Prostate gland (tissue), 2 donors: ENCODE results near the gene RBPJL. TPM values are rescaled to one million over a fixed set of nuclear protein-coding genes. Genes with fewer than 3 reads are reported as not detected.

ENCODE experiments used
- DNase-seq: peaks from one replicate; pipeline ENCODE4 v3.0.0-alpha.2; 2019; ENCODE audit warnings: low spot score
- H3K27ac ChIP-seq, 2 donors: fragments of 200-600 bp; sonication (generic); 2 replicates each; pipeline ENCODE4 v1.5.1; 2017 to 2019
- H3K27me3 ChIP-seq: fragments of 200-600 bp; sonication (generic); replicated peaks from 2 replicates; pipeline ENCODE4 v1.5.1; 2019; ENCODE audit not compliant: insufficient read depth
- H3K36me3 ChIP-seq, 2 donors: fragments of 200-600 bp; sonication (generic); 1 replicate in 1 of 2; 2 replicates in 1 of 2; pipeline versions ENCODE4 v1.5.1 to v1.8.1; 2017 to 2019
- H3K4me1 ChIP-seq: fragments of 200-600 bp; sonication (generic); replicated peaks from 2 replicates; pipeline ENCODE4 v1.5.1; 2019
- H3K4me3 ChIP-seq, 2 donors: fragments of 200-600 bp; sonication (generic); 2 replicates each; pipeline ENCODE4 v1.5.1; 2017 to 2019
- H3K9me3 ChIP-seq: fragments of 200-600 bp; sonication (generic); 2 replicates; pipeline ENCODE4 v1.5.1; 2017
- POLR2A ChIP-seq: fragments of 450-650 bp; IDR thresholded peaks from one replicate; pipeline ENCODE4 v1.6.1; 2016; ENCODE audit warnings: antibody characterized with exemption, mild to moderate bottlenecking
- POLR2AphosphoS5 ChIP-seq: sonication (generic); formaldehyde crosslinking; IDR thresholded peaks from one replicate; pipeline ENCODE4 v1.6.1; 2017; ENCODE audit warnings: antibody characterized with exemption
- WGBS: methylation state at CpG from one replicate; pipeline ENCODE4 v1.1.5; 2018; 5-methylcytosine and 5-hydroxymethylcytosine counted together
- intact Hi-C: fragments of 100-400 bp; cut with DNase I; formaldehyde crosslinking; loops from one replicate; pipeline ENCODE4 v1.14.2; 2022
- total RNA-seq, 2 donors: library from RNA; depleted of rRNA; stranded (reverse); fragments of >200 nt; gene quantifications; one replicate each; pipeline ENCODE4 v1.1.0, GENCODE V29; 2016
- TF ChIP-seq, protein P1 (sequence below), 4 experiments: fragments of 200-600 bp in 2 of 4; fragments of 450-650 bp in 2 of 4; sonication (generic) in 2 of 4; IDR thresholded peaks; 1 replicate in 3 of 4; 2 replicates in 1 of 4; pipeline ENCODE4 v1.5.1; 2016 to 2019; ENCODE audit warnings: antibody characterized with exemption in 4 of 4, mild to moderate bottlenecking in 2 of 4, moderate library complexity in 2 of 4

RBPJL gene
- total RNA-seq, 2 donors from 2014 or later, result not detected

DNA sequence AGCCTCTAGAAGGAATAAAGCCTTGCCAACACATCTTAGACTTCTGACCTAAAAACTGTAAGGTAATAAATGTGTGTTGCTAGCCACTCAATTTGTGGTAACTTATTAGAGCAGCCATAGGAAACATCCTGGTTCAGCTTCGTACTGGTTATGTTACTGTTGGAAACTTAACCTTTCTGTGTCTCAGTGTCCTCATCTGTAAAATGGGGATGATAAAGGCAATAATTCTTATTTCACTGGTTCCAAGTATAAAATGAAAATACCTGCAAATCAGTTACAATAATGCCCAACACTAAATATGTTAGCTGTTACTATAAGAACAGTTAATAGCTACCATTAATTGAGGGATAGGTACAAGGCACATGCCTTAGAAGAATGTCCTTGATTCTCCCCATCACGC lies 14.3 kb upstream of the RBPJL start:
- H3K4me1 ChIP-seq, result no peaks in the 10 kb centered on the region
- no peaks in the 10 kb centered on the region for H3K27me3 ChIP-seq
- WGBS, result 89% methylated on average over 2 of the region's 2 CpGs
- no peak overlapping the region for H3K4me3 ChIP-seq
- no peaks in the 10 kb centered on the region for H3K36me3 ChIP-seq
- no peak for DNase-seq
- TF ChIP-seq, protein P1, sequence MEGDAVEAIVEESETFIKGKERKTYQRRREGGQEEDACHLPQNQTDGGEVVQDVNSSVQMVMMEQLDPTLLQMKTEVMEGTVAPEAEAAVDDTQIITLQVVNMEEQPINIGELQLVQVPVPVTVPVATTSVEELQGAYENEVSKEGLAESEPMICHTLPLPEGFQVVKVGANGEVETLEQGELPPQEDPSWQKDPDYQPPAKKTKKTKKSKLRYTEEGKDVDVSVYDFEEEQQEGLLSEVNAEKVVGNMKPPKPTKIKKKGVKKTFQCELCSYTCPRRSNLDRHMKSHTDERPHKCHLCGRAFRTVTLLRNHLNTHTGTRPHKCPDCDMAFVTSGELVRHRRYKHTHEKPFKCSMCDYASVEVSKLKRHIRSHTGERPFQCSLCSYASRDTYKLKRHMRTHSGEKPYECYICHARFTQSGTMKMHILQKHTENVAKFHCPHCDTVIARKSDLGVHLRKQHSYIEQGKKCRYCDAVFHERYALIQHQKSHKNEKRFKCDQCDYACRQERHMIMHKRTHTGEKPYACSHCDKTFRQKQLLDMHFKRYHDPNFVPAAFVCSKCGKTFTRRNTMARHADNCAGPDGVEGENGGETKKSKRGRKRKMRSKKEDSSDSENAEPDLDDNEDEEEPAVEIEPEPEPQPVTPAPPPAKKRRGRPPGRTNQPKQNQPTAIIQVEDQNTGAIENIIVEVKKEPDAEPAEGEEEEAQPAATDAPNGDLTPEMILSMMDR (IDR thresholded peaks at IDR 0.05), result no peak
- TF ChIP-seq POLR2A (no peak), POLR2AphosphoS5 (no peak)
- intact Hi-C loops, result loop anchor here (5.0 kb wide), 2 partner anchors 195 to 250 kb away; no protein-coding TSS in a partner anchor
- no peaks in the 10 kb centered on the region for H3K9me3 ChIP-seq
- no peak overlapping the region for H3K27ac ChIP-seq

DNA sequence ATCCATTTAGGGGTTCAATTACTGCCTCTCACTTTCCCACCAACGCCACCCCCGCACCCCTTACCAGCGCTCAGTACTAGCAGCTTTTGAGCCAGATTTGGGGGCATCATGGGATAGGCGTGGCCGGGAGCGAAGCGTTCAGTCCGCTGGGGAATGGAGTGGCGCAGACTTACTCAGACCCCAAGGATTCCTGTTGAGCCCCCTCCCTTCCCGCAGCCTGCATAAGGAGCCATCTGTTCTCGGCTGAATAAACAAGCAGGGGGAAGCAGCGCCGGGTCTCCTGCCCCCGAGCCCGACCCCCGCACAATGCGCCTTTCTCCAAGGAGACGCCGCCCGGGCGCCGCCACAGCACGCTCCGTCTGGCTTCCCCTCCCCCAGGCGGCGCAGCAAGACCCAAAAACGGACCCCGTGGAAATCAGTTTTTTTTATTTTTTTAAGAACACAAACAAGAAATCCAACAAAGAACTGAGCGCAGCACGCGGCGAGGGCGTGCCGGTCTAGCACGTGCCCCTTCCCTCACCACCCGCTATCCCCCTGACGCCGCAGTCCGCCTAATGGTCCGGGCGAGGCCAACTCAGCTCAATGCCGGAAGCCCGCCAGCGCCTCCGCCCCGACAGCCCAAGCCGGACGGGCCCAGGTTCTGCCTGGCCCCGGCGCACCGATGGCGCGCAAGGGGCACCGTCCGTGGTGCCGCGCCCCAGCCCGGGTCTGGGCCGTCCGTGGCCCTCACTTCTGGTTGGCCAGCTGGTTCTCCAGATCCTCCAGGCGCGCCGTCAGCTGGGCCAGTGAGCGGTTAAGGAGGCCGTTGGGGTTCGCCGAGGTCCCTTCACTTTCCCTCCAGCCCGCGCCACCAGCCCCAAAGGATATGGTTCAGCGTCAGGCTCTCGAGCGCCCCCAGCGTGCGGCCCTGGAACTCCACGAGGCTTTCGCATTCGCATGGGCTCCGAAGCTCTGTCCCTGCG lies 13.3 kb upstream of the RBPJL start:
- DNase-seq, result peak; percentile 58
- TF ChIP-seq POLR2A, result no peak
- TF ChIP-seq, protein P1 (IDR thresholded peaks at IDR 0.05), result peak; percentile 59 to 88 (median 76)
- Histone ChIP-seq H3K9me3 (no peaks in the 10 kb centered on the region), H3K4me3 (peak overlapping the region; percentile 32 to 33), H3K36me3 (no peaks in the 10 kb centered on the region), H3K27ac (peak overlapping the region in 1 of 2 donors; percentile 16), H3K4me1 (no peaks in the 10 kb centered on the region), H3K27me3 (no peaks in the 10 kb centered on the region)
- intact Hi-C loops, result loop anchor here (5.0 kb wide), 2 partner anchors 196 to 251 kb away; no protein-coding TSS in a partner anchor
- 5% methylated on average over 72 of the region's 79 CpGs for WGBS

DNA sequence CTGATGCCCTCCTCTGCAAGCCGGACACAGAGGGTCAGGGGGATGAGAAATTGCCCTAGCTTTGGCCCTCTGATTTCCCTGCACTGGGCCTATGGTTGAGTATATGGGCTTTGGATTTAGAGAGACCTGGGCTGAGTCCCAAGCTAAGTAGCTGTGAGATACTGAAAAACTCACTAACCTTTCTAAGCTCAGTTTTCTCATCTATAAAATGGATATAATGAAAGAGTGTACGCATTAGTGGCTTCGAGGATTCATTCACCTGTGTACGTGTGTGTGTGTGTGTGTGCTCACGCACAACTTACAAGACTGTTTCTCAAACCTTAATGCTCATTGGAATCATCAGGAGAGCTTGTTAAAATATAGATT lies 12.7 kb upstream of the RBPJL start:
- Histone ChIP-seq H3K27me3 (no peaks in the 10 kb centered on the region), H3K36me3 (no peaks in the 10 kb centered on the region), H3K27ac (no peak overlapping the region), H3K4me3 (peak overlapping the region in 1 of 2 donors; percentile 33), H3K9me3 (no peaks in the 10 kb centered on the region), H3K4me1 (no peaks in the 10 kb centered on the region)
- WGBS, result 62% methylated on average over 5 of the region's 5 CpGs
- intact Hi-C loops, result loop anchor here (5.0 kb wide), 2 partner anchors 197 to 252 kb away; no protein-coding TSS in a partner anchor
- DNase-seq, result no peak
- TF ChIP-seq POLR2AphosphoS5, result no peak
- TF ChIP-seq, protein P1 (IDR thresholded peaks at IDR 0.05), result peak in 1 of 4 experiments; percentile 1

DNA sequence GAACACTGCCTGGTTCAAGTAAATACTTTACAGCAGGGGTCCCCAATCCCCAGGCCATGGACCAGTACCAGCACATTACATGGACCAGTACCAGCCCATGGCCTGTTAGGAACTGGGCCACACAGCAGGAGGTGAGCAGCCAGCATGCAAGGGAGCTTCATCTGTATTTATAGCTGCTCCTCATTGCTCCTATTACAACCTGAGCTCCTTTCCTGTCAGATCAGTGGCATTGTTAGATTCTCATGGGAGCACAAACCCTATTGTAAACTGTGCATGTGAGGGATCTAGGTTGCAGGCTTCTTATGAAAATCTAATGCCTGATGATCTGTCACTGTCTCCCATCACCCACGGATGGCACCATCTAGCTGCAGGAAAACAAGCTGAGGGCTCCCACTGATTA lies 12.0 kb upstream of the RBPJL start:
- no peaks in the 10 kb centered on the region for H3K36me3 ChIP-seq
- no peak for DNase-seq
- TF ChIP-seq, protein P1 (IDR thresholded peaks at IDR 0.05), result no peak
- TF ChIP-seq POLR2A (no peak), POLR2AphosphoS5 (no peak)
- no peak overlapping the region for H3K4me3 ChIP-seq
- no peak overlapping the region for H3K27ac ChIP-seq
- H3K4me1 ChIP-seq, result no peaks in the 10 kb centered on the region
- intact Hi-C loops, result loop anchor here (5.0 kb wide), 2 partner anchors 197 to 252 kb away; no protein-coding TSS in a partner anchor
- no peaks in the 10 kb centered on the region for H3K27me3 ChIP-seq
- WGBS, result 97% methylated on average over 1 of the region's 1 CpG
- no peaks in the 10 kb centered on the region for H3K9me3 ChIP-seq
